B cell (primary cell): ENCODE results near the gene PCDHGB4. TPM values are rescaled to one million over a fixed set of nuclear protein-coding genes. Genes with fewer than 3 reads are reported as not detected.

Experiments used
- ATAC-seq: fragments of 200-7000 bp; cut with Tn5 transposase; one replicate; pipeline ENCODE4 v1.10.0; 2021; ENCODE audit warnings: low read depth, mild to moderate bottlenecking, moderate number of reproducible peaks, moderate library complexity
- CTCF ChIA-PET: fragments of 350-600 bp; sonication (Branson Sonifier 250); formaldehyde crosslinking; loops from one replicate; lab custom pipeline; 2021; ENCODE audit warnings: antibody characterized with exemption, inconsistent platforms; lab: Charles Lee
- POLR2A ChIA-PET: fragments of 350-600 bp; sonication (Branson Sonifier 250); formaldehyde crosslinking; loops from one replicate; lab custom pipeline; 2021; ENCODE audit warnings: antibody characterized with exemption; lab: Charles Lee
- DNase-seq: peaks from one replicate; pipeline ENCODE4 v3.0.0; 2013
- H2AFZ ChIP-seq: 2 replicates; pipeline ENCODE4 v1.6.1; 2012; ENCODE audit warnings: mild to moderate bottlenecking, low read depth, low read length; ENCODE audit not compliant: insufficient read depth, poor library complexity, severe bottlenecking
- H3K27ac ChIP-seq, 2 donors: 1 replicate in 1 of 2; 2 replicates in 1 of 2; pipeline ENCODE4 v1.5.1; 2012 to 2013; ENCODE audit warnings: low read length in 2 of 2, mild to moderate bottlenecking in 2 of 2, moderate library complexity in 1 of 2
- H3K27me3 ChIP-seq, 4 experiments: fragments of 200-600 bp in 1 of 4; sonication (generic) in 1 of 4; replicated peaks in 1 of 4; 1 replicate in 2 of 4; 2 replicates in 2 of 4; pipeline versions ENCODE4 v1.6.1 to v1.7.0; 2013 to 2016; ENCODE audit warnings: low read length in 3 of 4, mild to moderate bottlenecking in 2 of 4, mixed read lengths in 1 of 4, moderate library complexity in 1 of 4; ENCODE audit not compliant: insufficient read depth in 4 of 4, control insufficient read depth in 3 of 4; ENCODE audit errors: control extremely low read depth in 1 of 4
- H3K36me3 ChIP-seq, 2 experiments: replicated peaks in 1 of 2; 1 replicate in 1 of 2; 2 replicates in 1 of 2; pipeline versions ENCODE4 v1.6.1 to v1.7.1; 2013; ENCODE audit warnings: low read length in 1 of 2; ENCODE audit not compliant: insufficient read depth in 2 of 2, control insufficient read depth in 1 of 2; ENCODE audit errors: control extremely low read depth in 1 of 2, extremely low read depth in 1 of 2
- H3K4me1 ChIP-seq, 2 donors: fragments of 200-600 bp in 1 of 2; sonication (generic) in 1 of 2; 1 replicate in 1 of 2; 2 replicates in 1 of 2; pipeline versions ENCODE4 v1.5.1 to v1.6.1; 2013 to 2017; ENCODE audit warnings: low read length in 2 of 2; ENCODE audit not compliant: control insufficient read depth in 2 of 2, insufficient read depth in 2 of 2
- H3K4me2 ChIP-seq: replicated peaks from 2 replicates; pipeline ENCODE3; 2012; ENCODE audit warnings: mild to moderate bottlenecking, low read depth, low read length; ENCODE audit not compliant: poor library complexity, severe bottlenecking
- H3K4me3 ChIP-seq, 5 experiments: fragments of 200-600 bp in 1 of 5; sonication (generic) in 1 of 5; 1 replicate in 3 of 5; 2 replicates in 2 of 5; pipeline versions ENCODE4 v1.5.1 to v1.7.0; 2011 to 2016; ENCODE audit warnings: low read length in 4 of 5, mild to moderate bottlenecking in 4 of 5, low read depth in 2 of 5, control low read depth in 1 of 5, moderate library complexity in 1 of 5; ENCODE audit not compliant: insufficient read depth in 1 of 5; ENCODE audit errors: control extremely low read depth in 1 of 5, extremely low read depth in 1 of 5
- H3K79me2 ChIP-seq: fragments of 200-600 bp; sonication (generic); one replicate; pipeline ENCODE4 v1.6.0; 2016; ENCODE audit warnings: low read length; ENCODE audit not compliant: control insufficient read depth, insufficient read depth
- H3K9ac ChIP-seq: fragments of 200-600 bp; sonication (generic); 2 replicates; pipeline ENCODE4 v1.6.1; 2017; ENCODE audit warnings: mild to moderate bottlenecking, low read length, moderate library complexity
- H3K9me3 ChIP-seq, 3 donors: one replicate each; pipeline versions ENCODE4 v1.6.1 to v1.7.1; 2013; ENCODE audit warnings: low read length in 2 of 3; ENCODE audit not compliant: control insufficient read depth in 2 of 3, insufficient read depth in 1 of 3; ENCODE audit errors: control extremely low read depth in 1 of 3
- H4K20me1 ChIP-seq: 2 replicates; pipeline ENCODE4 v1.6.0; 2012; ENCODE audit warnings: mild to moderate bottlenecking, low read length; ENCODE audit not compliant: insufficient read depth, control insufficient read depth, poor library complexity, severe bottlenecking
- H3K27ac Mint-ChIP-seq: one replicate; pipeline ENCODE4 v1.8.0; 2021; ENCODE audit warnings: mixed read lengths
- H3K27me3 Mint-ChIP-seq: one replicate; pipeline ENCODE4 v1.8.0; 2021; ENCODE audit warnings: mixed read lengths
- H3K4me1 Mint-ChIP-seq: one replicate; pipeline ENCODE4 v1.8.0; 2021; ENCODE audit warnings: mixed read lengths
- H3K4me3 Mint-ChIP-seq: one replicate; pipeline ENCODE4 v1.8.0; 2021; ENCODE audit warnings: mixed read lengths
- H3K9me3 Mint-ChIP-seq: one replicate; pipeline ENCODE4 v1.8.0; 2022; ENCODE audit warnings: mixed read lengths; ENCODE audit not compliant: insufficient read depth
- EZH2 ChIP-seq: IDR thresholded peaks from 2 replicates; pipeline ENCODE4 v1.6.1; 2012; ENCODE audit warnings: borderline replicate concordance, low read depth, mild to moderate bottlenecking, moderate library complexity, low read length; ENCODE audit not compliant: insufficient read depth, poor library complexity, severe bottlenecking
- WGBS: methylation state at CpG from one replicate; pipeline ENCODE4 v1.1.5; 2013; ENCODE audit warnings: missing lambda C conversion rate; ENCODE audit not compliant: insufficient coverage; 5-methylcytosine and 5-hydroxymethylcytosine counted together
- intact Hi-C: fragments of 100-400 bp; cut with micrococcal nuclease; formaldehyde crosslinking; loops from one replicate; pipeline ENCODE4 v1.10.0; 2022
- polyA plus RNA-seq: library from polyadenylated mRNA; depleted of rRNA; stranded (reverse); fragments of >200 nt; gene quantifications from 2 replicates; pipeline ENCODE4 v1.2.3, GENCODE V29; 2012
- total RNA-seq, 2 donors: library from RNA; stranded (reverse); fragments of 120-200 nt in 1 of 2; gene quantifications; 1 replicate in 1 of 2; 2 replicates in 1 of 2; pipeline versions ENCODE4 v1.2.3 to v1.2.4, GENCODE V29; 2013 to 2022
- TF ChIP-seq, protein P1 (sequence below): fragments of 200-600 bp; IDR thresholded peaks from one replicate; pipeline ENCODE4 v1.8.0; 2022; ENCODE audit warnings: antibody characterized with exemption, mild to moderate bottlenecking

PCDHGB4 gene
- total and polyA plus RNA-seq, 2 donors (not counting 1 experiment from before 2014, with no cell fraction given): 0.39 to 1.6 TPM

DNA sequence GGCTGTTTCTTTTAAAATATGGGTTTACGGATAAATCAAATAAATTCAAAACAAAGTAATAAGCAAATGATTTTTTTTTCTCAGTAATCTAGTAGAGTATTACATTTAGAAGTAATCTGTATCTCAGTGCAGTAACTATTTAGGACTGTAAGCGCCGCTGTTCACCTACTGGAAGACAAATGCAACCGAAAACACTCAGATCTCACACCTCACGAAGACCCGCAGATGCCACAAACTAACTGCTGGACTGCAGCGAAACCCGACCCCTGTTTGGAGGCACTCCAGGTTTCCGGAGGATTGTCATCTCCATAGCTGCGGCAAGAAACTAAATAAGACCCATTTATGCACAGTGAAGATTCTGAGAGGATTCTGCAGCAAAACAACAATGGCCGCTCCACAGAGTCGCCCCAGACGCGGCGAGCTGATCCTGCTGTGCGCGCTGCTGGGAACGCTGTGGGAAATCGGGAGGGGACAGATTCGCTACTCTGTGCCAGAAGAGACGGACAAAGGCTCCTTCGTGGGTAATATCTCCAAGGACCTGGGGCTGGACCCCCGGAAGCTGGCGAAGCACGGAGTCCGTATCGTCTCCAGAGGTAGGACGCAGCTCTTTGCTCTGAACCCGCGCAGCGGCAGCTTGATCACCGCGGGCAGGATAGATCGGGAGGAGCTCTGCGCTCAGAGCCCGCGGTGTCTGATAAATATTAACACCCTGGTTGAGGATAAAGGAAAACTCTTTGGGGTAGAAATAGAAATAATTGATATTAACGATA, 5.1 kb downstream of the PCDHGB4 start, which contains the start of gene PCDHGA8:
PCDHGA8 (plus strand) TSS at position 205 of the 770 bp plus-strand sequence; CDS start at position 386, 181 bp downstream.
- ATAC-seq (no peak), DNase-seq (no peak)
- CTCF ChIA-PET: interaction anchor here (3.1 kb wide), 1 partner anchor 171 kb away, joined by 13 read pairs; no protein-coding TSS in a partner anchor
- Histone ChIP-seq H3K9ac (no peak within 1 kb of the TSS), H3K79me2 (no peaks in the 10 kb centered on the region), H3K27ac (no peak within 1 kb of the TSS), H3K4me3 (no peak within 1 kb of the TSS), H3K4me2 (no peak within 1 kb of the TSS), H3K4me1 (no peaks in the 10 kb centered on the region), H3K9me3 (peaks cover 1 to 51% (median 26%) of the 10 kb centered on the region in 3 donors), H2AFZ (no peak within 1 kb of the TSS), H4K20me1 (no peaks in the 10 kb centered on the region), H3K36me3 (no peaks in the 10 kb centered on the region), H3K27me3 (peaks cover 0 to 61% (median 38%) of the 10 kb centered on the region in 4 experiments)
- H3K9me3 Mint-ChIP-seq: peaks cover 12% of the 10 kb centered on the region
- H3K4me1 Mint-ChIP-seq: no peaks in the 10 kb centered on the region
- POLR2A ChIA-PET: no interaction called here
- TF ChIP-seq EZH2: no peak
- TF ChIP-seq, protein P1, sequence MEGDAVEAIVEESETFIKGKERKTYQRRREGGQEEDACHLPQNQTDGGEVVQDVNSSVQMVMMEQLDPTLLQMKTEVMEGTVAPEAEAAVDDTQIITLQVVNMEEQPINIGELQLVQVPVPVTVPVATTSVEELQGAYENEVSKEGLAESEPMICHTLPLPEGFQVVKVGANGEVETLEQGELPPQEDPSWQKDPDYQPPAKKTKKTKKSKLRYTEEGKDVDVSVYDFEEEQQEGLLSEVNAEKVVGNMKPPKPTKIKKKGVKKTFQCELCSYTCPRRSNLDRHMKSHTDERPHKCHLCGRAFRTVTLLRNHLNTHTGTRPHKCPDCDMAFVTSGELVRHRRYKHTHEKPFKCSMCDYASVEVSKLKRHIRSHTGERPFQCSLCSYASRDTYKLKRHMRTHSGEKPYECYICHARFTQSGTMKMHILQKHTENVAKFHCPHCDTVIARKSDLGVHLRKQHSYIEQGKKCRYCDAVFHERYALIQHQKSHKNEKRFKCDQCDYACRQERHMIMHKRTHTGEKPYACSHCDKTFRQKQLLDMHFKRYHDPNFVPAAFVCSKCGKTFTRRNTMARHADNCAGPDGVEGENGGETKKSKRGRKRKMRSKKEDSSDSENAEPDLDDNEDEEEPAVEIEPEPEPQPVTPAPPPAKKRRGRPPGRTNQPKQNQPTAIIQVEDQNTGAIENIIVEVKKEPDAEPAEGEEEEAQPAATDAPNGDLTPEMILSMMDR: no peak
- WGBS: 44% methylated on average over 26 of the region's 38 CpGs
- intact Hi-C loops: no loop called here
- H3K27me3 Mint-ChIP-seq: peaks cover 60% of the 10 kb centered on the region
- H3K27ac Mint-ChIP-seq: no peak within 1 kb of the TSS
- no peak within 1 kb of the TSS for H3K4me3 Mint-ChIP-seq

DNA sequence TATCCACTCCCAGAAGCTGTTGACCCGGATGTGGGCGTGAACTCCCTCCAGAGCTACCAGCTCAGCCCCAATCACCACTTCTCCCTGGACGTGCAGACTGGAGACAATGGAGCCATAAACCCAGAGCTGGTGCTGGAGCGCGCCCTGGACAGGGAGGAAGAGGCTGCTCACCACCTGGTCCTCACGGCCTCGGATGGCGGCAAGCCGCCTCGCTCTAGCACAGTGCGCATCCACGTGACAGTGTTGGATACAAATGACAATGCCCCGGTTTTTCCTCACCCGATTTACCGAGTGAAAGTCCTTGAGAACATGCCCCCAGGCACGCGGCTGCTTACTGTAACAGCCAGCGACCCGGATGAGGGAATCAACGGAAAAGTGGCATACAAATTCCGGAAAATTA, 5.8 kb downstream of the PCDHGB4 start:
- H3K4me1 Mint-ChIP-seq: no peaks in the 10 kb centered on the region
- Histone ChIP-seq H2AFZ (no peak overlapping the region), H3K4me3 (no peak overlapping the region), H3K9ac (no peak overlapping the region), H3K36me3 (no peaks in the 10 kb centered on the region), H3K4me1 (no peaks in the 10 kb centered on the region), H3K79me2 (no peaks in the 10 kb centered on the region), H3K27ac (no peak overlapping the region), H3K4me2 (no peak overlapping the region), H3K9me3 (peaks cover under 1 to 54% (median 26%) of the 10 kb centered on the region in 3 donors), H3K27me3 (peaks cover 0 to 60% (median 38%) of the 10 kb centered on the region in 4 experiments), H4K20me1 (no peaks in the 10 kb centered on the region)
- peaks cover 58% of the 10 kb centered on the region for H3K27me3 Mint-ChIP-seq
- WGBS: 41% methylated on average over 13 of the region's 21 CpGs
- DNase-seq (no peak), ATAC-seq (no peak)
- TF ChIP-seq, protein P1: no peak
- no peak for TF ChIP-seq EZH2
- H3K4me3 Mint-ChIP-seq: no peak overlapping the region
- intact Hi-C loops: no loop called here
- peaks cover 12% of the 10 kb centered on the region for H3K9me3 Mint-ChIP-seq
- H3K27ac Mint-ChIP-seq: no peak overlapping the region
- CTCF ChIA-PET: interaction anchor here (3.1 kb wide), 1 partner anchor 171 kb away, joined by 13 read pairs; no protein-coding TSS in a partner anchor
- POLR2A ChIA-PET: interaction anchor here (0.7 kb wide), 1 partner anchor 45 kb away, joined by 3 read pairs; no protein-coding TSS in a partner anchor
